GM12891 (cell line): ENCODE data around the gene CBX2.

Experiments used
- PAX5 ChIP-seq: IDR thresholded peaks from 2 replicates; pipeline ENCODE4 v1.6.1; 2011; ENCODE audit warnings: low read length, moderate library complexity, mild to moderate bottlenecking; ENCODE audit not compliant: insufficient read depth, severe bottlenecking
- POLR2A ChIP-seq: IDR thresholded peaks from 2 replicates; pipeline ENCODE4 v1.6.1; 2011; ENCODE audit warnings: low read depth, low read length, control low read depth
- POLR2AphosphoS5 ChIP-seq: IDR thresholded peaks from 2 replicates; pipeline ENCODE4 v1.6.1; 2011; ENCODE audit warnings: low read depth, low read length, control low read depth
- SPI1 ChIP-seq: IDR thresholded peaks from 2 replicates; pipeline ENCODE4 v1.6.1; 2011; ENCODE audit warnings: low read depth, low read length, control low read depth
- TAF1 ChIP-seq: IDR thresholded peaks from 2 replicates; pipeline ENCODE4 v1.6.1; 2011; ENCODE audit warnings: low read depth, low read length, control low read depth

GRCh38 chr17:79803997-79804855 lies 26.3 kb downstream of the CBX2 start:
- TF ChIP-seq PAX5 (no peak), POLR2A (no peak), TAF1 (no peak), POLR2AphosphoS5 (no peak), SPI1 (peak; percentile 67)
